HepG2 (cell line): ENCODE data around the gene MIB2. TPM values are rescaled to one million over a fixed set of nuclear protein-coding genes. Genes with fewer than 3 reads are reported as not detected.

Source experiments
- FOXJ3 ChIP-seq: sonication (generic); formaldehyde crosslinking; IDR thresholded peaks from 2 replicates; pipeline ENCODE4 v1.4.0; 2020; ENCODE audit warnings: missing genetic modification reagents, mild to moderate bottlenecking, borderline replicate concordance
- HOXA3 ChIP-seq: sonication (generic); formaldehyde crosslinking; IDR thresholded peaks from 2 replicates; pipeline ENCODE4 v1.5.0; 2020; ENCODE audit warnings: missing genetic modification reagents
- NR0B2 ChIP-seq: sonication (generic); formaldehyde crosslinking; IDR thresholded peaks from 2 replicates; pipeline ENCODE4 v1.4.0; 2020; ENCODE audit warnings: mild to moderate bottlenecking, missing genetic modification reagents
- SP5 ChIP-seq: IDR thresholded peaks from 2 replicates; pipeline ENCODE4 v1.6.1; 2016; ENCODE audit warnings: low read depth, borderline replicate concordance
- ZFP1 ChIP-seq: IDR thresholded peaks from 2 replicates; pipeline ENCODE4 v1.6.1; 2016
- ZFP91 ChIP-seq: sonication (generic); formaldehyde crosslinking; IDR thresholded peaks from 2 replicates; pipeline ENCODE4 v1.9.0; 2022; ENCODE audit warnings: missing genetic modification reagents, mild to moderate bottlenecking, borderline replicate concordance
- ZMAT3 ChIP-seq: sonication (generic); formaldehyde crosslinking; conservative IDR thresholded peaks from 2 replicates; pipeline ENCODE4 v1.7.0; 2021; ENCODE audit warnings: missing genetic modification reagents
- ZNF251 ChIP-seq: sonication (generic); formaldehyde crosslinking; IDR thresholded peaks from 2 replicates; pipeline ENCODE4 v1.9.0; 2021; ENCODE audit warnings: mild to moderate bottlenecking, missing genetic modification reagents
- ZNF414 ChIP-seq: sonication (generic); formaldehyde crosslinking; IDR thresholded peaks from 2 replicates; pipeline ENCODE4 v1.5.0; 2020; ENCODE audit warnings: missing genetic modification reagents
- ZNF543 ChIP-seq: sonication (generic); formaldehyde crosslinking; IDR thresholded peaks from 2 replicates; pipeline ENCODE4 v1.4.0; 2020; ENCODE audit warnings: mild to moderate bottlenecking, missing genetic modification reagents
- ZNF652 ChIP-seq: IDR thresholded peaks from 2 replicates; pipeline ENCODE4 v1.6.1; 2016; ENCODE audit warnings: low read depth, borderline replicate concordance
- polyA plus RNA-seq, 8 experiments: library from polyadenylated mRNA; depleted of rRNA in 3 of 8; stranded (reverse) in 7 of 8; unstranded in 1 of 8; fragments of >200 nt; fragmentation: Illumina TruSeq in 4 of 8; extraction: Trizol in 4 of 8; gene quantifications; 2 replicates each; pipeline versions ENCODE4 v1.2.1 to v1.2.3, GENCODE V29; 2011 to 2016; ENCODE audit warnings: low read depth in 4 of 8, missing spikeins in 1 of 8, mixed read lengths in 1 of 8; ENCODE audit not compliant: insufficient read depth in 1 of 8
- total RNA-seq, 5 experiments: library from RNA; depleted of rRNA; stranded (reverse); fragments of >200 nt; fragmentation: Illumina TruSeq; extraction: Trizol; gene quantifications; 2 replicates each; pipeline ENCODE4 v1.2.3, GENCODE V29; 2016; ENCODE audit warnings: low read depth in 1 of 5
- TF ChIP-seq, protein P1 (sequence below): sonication (generic); formaldehyde crosslinking; IDR thresholded peaks from 2 replicates; pipeline ENCODE4 v1.4.0; 2020; ENCODE audit warnings: missing genetic modification reagents, borderline replicate concordance
- TF ChIP-seq, protein P2 (sequence below): sonication (generic); formaldehyde crosslinking; IDR thresholded peaks from 2 replicates; pipeline ENCODE4 v1.5.0; 2020; ENCODE audit warnings: missing genetic modification reagents, mild to moderate bottlenecking, borderline replicate concordance
- TF ChIP-seq, protein P3 (sequence below): sonication (generic); formaldehyde crosslinking; IDR thresholded peaks from 2 replicates; pipeline ENCODE4 v1.9.0; 2022; ENCODE audit warnings: low read depth, missing genetic modification reagents
- TF ChIP-seq, protein P4 (sequence below): sonication (generic); formaldehyde crosslinking; IDR thresholded peaks from 2 replicates; pipeline ENCODE4 v1.5.1; 2020; ENCODE audit warnings: mild to moderate bottlenecking, missing genetic modification reagents, borderline replicate concordance

Gene MIB2
- total and polyA plus RNA-seq, 2 of the 13 experiments (the other 11 are each of a cell fraction or from before 2014, with no cell fraction given): 19.9 to 30.4 TPM

- TF ChIP-seq HOXA3 (no peak), NR0B2 (CRISPR knock-in tag) (0 out of 2 replicates have a peak, but pooled peaks have one; percentile 4), ZNF543 (CRISPR knock-in tag) (no peak), ZFP1 (no peak), ZNF251 (CRISPR knock-in tag) (no peak), FOXJ3 (no peak), ZMAT3 (CRISPR knock-in tag) (no peak), ZNF652 (CRISPR knock-in tag) (no peak), SP5 (peak; percentile 50; the same call in 1 of the 2 replicates), ZNF414 (CRISPR knock-in tag) (0 out of 2 replicates have a peak, but pooled peaks have one; percentile 8), ZFP91 (CRISPR knock-in tag) (0 out of 2 replicates have a peak, but pooled peaks have one; percentile 27)
- TF ChIP-seq, protein P1, sequence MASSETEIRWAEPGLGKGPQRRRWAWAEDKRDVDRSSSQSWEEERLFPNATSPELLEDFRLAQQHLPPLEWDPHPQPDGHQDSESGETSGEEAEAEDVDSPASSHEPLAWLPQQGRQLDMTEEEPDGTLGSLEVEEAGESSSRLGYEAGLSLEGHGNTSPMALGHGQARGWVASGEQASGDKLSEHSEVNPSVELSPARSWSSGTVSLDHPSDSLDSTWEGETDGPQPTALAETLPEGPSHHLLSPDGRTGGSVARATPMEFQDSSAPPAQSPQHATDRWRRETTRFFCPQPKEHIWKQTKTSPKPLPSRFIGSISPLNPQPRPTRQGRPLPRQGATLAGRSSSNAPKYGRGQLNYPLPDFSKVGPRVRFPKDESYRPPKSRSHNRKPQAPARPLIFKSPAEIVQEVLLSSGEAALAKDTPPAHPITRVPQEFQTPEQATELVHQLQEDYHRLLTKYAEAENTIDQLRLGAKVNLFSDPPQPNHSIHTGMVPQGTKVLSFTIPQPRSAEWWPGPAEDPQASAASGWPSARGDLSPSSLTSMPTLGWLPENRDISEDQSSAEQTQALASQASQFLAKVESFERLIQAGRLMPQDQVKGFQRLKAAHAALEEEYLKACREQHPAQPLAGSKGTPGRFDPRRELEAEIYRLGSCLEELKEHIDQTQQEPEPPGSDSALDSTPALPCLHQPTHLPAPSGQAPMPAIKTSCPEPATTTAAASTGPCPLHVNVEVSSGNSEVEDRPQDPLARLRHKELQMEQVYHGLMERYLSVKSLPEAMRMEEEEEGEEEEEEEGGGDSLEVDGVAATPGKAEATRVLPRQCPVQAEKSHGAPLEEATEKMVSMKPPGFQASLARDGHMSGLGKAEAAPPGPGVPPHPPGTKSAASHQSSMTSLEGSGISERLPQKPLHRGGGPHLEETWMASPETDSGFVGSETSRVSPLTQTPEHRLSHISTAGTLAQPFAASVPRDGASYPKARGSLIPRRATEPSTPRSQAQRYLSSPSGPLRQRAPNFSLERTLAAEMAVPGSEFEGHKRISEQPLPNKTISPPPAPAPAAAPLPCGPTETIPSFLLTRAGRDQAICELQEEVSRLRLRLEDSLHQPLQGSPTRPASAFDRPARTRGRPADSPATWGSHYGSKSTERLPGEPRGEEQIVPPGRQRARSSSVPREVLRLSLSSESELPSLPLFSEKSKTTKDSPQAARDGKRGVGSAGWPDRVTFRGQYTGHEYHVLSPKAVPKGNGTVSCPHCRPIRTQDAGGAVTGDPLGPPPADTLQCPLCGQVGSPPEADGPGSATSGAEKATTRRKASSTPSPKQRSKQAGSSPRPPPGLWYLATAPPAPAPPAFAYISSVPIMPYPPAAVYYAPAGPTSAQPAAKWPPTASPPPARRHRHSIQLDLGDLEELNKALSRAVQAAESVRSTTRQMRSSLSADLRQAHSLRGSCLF: no peak
- TF ChIP-seq, protein P2, sequence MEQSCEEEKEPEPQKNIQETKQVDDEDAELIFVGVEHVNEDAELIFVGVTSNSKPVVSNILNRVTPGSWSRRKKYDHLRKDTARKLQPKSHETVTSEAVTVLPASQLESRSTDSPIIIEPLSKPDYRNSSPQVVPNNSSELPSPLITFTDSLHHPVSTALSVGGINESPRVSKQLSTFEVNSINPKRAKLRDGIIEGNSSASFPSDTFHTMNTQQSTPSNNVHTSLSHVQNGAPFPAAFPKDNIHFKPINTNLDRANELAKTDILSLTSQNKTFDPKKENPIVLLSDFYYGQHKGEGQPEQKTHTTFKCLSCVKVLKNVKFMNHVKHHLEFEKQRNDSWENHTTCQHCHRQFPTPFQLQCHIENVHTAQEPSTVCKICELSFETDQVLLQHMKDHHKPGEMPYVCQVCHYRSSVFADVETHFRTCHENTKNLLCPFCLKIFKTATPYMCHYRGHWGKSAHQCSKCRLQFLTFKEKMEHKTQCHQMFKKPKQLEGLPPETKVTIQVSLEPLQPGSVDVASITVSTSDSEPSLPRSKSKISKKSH (CRISPR knock-in tag): no peak
- TF ChIP-seq, protein P3, sequence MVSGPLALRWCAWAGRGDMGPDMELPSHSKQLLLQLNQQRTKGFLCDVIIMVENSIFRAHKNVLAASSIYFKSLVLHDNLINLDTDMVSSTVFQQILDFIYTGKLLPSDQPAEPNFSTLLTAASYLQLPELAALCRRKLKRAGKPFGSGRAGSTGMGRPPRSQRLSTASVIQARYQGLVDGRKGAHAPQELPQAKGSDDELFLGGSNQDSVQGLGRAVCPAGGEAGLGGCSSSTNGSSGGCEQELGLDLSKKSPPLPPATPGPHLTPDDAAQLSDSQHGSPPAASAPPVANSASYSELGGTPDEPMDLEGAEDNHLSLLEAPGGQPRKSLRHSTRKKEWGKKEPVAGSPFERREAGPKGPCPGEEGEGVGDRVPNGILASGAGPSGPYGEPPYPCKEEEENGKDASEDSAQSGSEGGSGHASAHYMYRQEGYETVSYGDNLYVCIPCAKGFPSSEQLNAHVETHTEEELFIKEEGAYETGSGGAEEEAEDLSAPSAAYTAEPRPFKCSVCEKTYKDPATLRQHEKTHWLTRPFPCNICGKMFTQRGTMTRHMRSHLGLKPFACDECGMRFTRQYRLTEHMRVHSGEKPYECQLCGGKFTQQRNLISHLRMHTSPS (CRISPR knock-in tag): 0 out of 2 replicates have a peak, but pooled peaks have one; percentile 29
- TF ChIP-seq, protein P4, sequence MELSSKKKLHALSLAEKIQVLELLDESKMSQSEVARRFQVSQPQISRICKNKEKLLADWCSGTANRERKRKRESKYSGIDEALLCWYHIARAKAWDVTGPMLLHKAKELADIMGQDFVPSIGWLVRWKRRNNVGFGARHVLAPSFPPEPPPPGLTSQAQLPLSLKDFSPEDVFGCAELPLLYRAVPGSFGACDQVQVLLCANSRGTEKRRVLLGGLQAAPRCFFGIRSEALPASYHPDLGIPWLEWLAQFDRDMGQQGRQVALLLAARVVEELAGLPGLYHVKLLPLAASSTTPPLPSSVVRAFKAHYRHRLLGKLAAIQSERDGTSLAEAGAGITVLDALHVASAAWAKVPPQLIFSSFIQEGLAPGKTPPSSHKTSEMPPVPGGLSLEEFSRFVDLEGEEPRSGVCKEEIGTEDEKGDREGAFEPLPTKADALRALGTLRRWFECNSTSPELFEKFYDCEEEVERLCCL (CRISPR knock-in tag): no peak
These were observed 14.3 kb upstream of the MIB2 start (continued) for GRCh38 chr1:1600861-1601563.
